HFF-Myc (cell line): ENCODE data around the gene ROBO1.

Experiments used
- DNase-seq: peaks from one replicate; pipeline ENCODE4 v3.0.0-alpha.2; 2011; ENCODE audit warnings: low read depth; ENCODE audit errors: extremely low read depth
- H3K4me3 ChIP-seq: replicated peaks from 2 replicates; pipeline ENCODE4 v1.5.1; 2011; ENCODE audit warnings: low read depth, mild to moderate bottlenecking, control low read depth, low read length
- CTCF ChIP-seq: IDR thresholded peaks from 2 replicates; pipeline ENCODE4 v1.5.1; 2012; ENCODE audit warnings: mild to moderate bottlenecking, low read depth, low read length, control low read depth; ENCODE audit errors: missing control alignments

ROBO1 gene

GRCh38 chr3:78875851-78876250 lies 891.9 kb downstream of the ROBO1 start:
- no peak overlapping the region for H3K4me3 ChIP-seq
- DNase-seq: no peak
- TF ChIP-seq CTCF: no peak

GRCh38 chr3:78875436-78875835 lies 892.4 kb downstream of the ROBO1 start:
- no peak for TF ChIP-seq CTCF
- H3K4me3 ChIP-seq: no peak overlapping the region
- DNase-seq: no peak

GRCh38 chr3:78873641-78874040 lies 894.2 kb downstream of the ROBO1 start:
- H3K4me3 ChIP-seq: no peak overlapping the region
- DNase-seq: no peak
- no peak for TF ChIP-seq CTCF

GRCh38 chr3:78872195-78872594 lies 895.6 kb downstream of the ROBO1 start:
- TF ChIP-seq CTCF: no peak
- DNase-seq: no peak
- H3K4me3 ChIP-seq: no peak overlapping the region

- TF ChIP-seq CTCF: no peak
- no peak overlapping the region for H3K4me3 ChIP-seq
- DNase-seq: no peak
These were observed 896.8 kb downstream of the ROBO1 start for GRCh38 chr3:78871048-78871447.

- no peak for DNase-seq
- TF ChIP-seq CTCF: no peak
- no peak overlapping the region for H3K4me3 ChIP-seq
These were observed 897.3 kb downstream of the ROBO1 start for GRCh38 chr3:78870484-78870883.

GRCh38 chr3:78868570-78868969 lies 899.2 kb downstream of the ROBO1 start:
- DNase-seq: no peak
- TF ChIP-seq CTCF: no peak
- no peak overlapping the region for H3K4me3 ChIP-seq
